GM18502 (cell line): ENCODE results near the gene ACER3.

Source experiments
- ATAC-seq: cut with Tn5 transposase; IDR thresholded peaks from one replicate; pipeline ENCODE4 v1.9.1; 2021; ENCODE audit warnings: mild to moderate bottlenecking; ENCODE audit not compliant: unreplicated experiment, poor library complexity

The ACER3 gene

DNA sequence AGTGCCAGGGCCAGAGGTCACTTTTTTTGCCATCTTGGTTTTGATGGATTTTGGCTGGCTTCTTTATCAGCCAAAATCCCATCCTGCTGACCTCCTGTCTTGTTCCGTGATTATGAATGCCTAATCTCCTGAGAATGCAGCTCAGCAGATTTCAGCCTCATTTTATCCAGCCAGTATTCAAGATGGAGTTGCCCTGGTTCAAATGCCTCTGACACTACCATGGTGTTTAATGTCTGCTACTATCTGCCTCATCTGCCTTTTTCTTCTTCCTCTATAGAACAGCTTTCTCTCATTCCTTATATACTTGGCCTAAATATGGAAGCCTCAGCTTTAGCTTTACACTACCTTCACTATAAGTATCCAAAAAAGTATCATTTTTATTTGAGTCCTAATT is 50.7 kb downstream of the ACER3 start:
- no peak for ATAC-seq

GRCh38 chr11:76916712-76917111 is 56.0 kb downstream of the ACER3 start:
- ATAC-seq, result no peak

DNA sequence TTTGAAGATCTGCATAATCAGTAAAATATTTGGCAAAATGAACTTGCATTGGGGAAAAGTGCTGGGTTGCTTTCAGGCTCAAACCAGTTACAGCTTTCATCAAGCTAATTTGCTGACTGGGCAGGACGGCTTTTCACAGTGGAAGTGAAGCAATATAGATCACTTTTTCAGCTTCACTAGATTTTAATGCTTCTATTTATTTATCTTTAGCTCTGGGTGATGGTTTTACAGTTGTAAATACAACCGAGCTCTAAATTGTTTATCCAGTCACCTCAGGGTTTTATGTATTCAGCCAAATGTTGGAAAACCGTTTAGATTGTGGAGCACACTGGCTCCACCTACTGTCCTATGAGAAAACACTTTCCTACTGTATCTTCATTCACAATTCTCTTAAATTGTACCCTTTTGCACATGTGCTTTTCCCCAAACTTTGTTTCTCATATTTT is 58.2 kb downstream of the ACER3 start:
- ATAC-seq, result no peak

GRCh38 chr11:76919467-76919866 is 58.7 kb downstream of the ACER3 start:
- no peak for ATAC-seq

DNA sequence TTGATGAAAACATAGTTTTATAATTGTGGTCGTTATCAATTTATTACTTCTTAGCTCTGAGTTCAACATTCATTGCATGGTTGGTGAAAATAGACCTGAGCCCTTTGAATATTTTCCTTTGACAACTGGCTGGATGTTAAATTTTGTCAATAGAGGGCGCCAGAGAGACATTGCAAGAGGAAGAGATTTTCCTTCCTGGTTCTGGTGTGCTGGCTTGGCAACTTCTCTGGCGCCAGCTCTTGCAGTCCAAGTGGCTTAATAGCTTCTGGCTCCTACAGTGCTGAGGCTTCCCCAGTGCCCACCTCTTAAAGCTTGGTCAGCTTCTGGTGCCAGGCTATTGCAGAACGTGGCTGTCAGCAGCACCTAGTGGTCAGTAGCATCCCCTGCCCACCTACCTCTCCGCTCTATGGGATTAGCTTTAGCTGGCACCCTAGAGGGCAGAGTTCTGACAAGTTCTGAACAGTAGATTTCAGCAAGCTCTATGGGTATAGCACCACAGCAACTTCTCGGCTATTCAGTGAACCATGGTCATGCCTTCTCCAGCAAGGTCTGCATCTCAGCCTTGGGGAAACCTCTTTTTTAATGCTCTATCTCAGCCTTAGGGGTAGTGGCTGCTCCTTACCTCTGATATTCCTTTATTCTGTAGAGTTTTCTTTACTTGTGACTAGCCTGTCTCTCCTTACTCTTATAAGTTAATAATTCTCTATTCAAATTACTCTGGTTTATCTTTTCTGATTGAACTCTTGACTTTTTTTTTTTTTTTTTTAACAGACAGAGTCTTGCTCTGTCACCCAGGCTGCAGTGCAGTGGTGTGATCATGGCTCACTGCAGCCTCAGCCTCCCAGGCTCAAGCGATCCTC is 59.4 kb downstream of the ACER3 start:
- peak; percentile 54 for ATAC-seq

DNA sequence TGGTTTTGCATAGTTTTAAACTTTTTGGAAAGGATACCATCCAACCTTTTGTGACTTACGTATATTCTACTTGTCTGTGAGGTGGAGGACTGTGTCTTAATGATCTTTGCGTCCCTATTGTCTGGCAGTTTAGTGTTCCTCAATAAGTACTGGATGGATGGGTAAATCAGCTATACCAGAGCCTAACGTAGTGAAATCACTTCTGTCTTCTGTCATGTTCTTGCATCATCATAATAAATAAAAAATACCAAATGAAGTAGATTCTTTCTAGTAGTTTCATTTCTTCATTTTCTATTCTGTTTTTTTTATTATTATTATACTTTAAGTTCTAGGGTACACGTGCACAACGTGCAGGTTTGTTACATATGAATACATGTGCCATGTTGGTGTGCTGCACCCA is 66.4 kb downstream of the ACER3 start:
- no peak for ATAC-seq

- ATAC-seq, result no peak
Observed at GRCh38 chr11:76935042-76935441, 74.3 kb downstream of the ACER3 start.

DNA sequence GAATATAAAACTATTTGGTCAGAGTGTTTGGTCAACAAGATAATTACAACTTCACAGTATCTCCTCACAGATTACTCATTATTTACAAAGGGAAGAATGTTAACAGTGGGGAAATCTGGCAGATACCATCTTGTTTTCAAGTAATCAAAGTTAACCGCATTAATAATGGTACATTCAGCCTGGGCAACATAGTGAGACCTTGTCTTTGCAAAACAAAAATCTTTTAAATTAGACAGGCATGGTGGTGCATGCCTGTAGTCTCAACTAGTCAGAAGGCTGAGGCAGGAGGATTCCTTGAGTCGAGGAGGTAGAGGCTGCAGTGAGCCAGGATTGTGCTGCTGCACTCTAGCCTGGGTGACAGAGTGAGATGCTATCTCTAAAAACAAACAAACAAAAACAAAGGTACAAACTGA is 78.5 kb downstream of the ACER3 start:
- ATAC-seq, result no peak

DNA sequence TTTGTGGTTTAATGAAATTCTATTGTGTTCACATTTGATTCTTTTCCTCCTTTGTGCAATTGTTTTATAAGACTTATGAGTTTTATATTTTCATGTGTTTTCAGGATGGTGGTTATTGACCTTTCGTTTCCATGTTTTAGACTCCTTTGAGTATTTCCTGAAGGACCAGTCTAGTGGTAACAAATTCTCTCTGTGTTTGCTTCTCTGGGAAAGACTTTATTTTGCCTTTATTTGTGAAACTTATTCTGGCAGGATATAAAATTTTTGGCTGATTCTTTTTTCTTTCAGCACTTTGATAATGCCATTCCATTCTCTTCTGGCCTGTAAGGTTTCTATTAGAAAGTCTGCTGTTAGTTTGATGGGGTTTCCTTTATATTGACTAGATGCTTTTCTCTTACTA is 83.5 kb downstream of the ACER3 start:
- no peak for ATAC-seq

GRCh38 chr11:76946223-76946622 is 85.5 kb downstream of the ACER3 start:
- no peak for ATAC-seq

- no peak for ATAC-seq
Observed at GRCh38 chr11:76947190-76947589, 86.5 kb downstream of the ACER3 start.

- ATAC-seq, result no peak
Observed at GRCh38 chr11:76947800-76948199, 87.1 kb downstream of the ACER3 start.

DNA sequence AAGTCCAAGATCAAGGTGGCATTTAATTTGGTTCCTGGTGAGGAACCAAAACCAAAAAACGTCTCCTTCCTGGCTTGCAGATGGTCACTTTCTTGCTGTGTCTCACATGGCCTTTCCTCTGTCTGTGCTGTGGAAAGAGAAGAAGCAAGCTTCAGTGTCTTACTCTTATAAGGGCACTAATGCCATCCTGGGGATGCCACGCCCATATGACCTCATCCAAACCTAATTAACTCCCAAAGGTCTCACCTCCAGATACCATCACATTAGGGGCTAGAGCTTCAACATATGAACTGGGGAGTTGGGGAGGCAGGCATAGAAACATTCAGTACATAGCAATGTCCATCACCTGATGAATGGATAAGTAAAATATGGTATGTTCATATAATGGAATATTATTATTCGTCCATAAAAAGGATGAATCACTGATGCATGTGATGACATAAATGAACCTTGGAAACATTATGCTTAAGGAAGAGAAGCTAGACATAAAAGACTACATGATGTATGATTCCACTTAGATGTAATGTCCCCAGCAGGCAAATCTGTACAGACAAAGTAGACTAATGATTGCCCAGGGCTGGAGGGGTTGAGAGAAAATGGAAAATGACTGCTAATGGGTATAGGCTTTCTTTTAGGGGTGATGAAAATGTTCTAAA is 94.9 kb downstream of the ACER3 start:
- no peak for ATAC-seq

- peak; percentile 88 for ATAC-seq
Observed at GRCh38 chr11:76962583-76963416, 102.1 kb downstream of the ACER3 start.

DNA sequence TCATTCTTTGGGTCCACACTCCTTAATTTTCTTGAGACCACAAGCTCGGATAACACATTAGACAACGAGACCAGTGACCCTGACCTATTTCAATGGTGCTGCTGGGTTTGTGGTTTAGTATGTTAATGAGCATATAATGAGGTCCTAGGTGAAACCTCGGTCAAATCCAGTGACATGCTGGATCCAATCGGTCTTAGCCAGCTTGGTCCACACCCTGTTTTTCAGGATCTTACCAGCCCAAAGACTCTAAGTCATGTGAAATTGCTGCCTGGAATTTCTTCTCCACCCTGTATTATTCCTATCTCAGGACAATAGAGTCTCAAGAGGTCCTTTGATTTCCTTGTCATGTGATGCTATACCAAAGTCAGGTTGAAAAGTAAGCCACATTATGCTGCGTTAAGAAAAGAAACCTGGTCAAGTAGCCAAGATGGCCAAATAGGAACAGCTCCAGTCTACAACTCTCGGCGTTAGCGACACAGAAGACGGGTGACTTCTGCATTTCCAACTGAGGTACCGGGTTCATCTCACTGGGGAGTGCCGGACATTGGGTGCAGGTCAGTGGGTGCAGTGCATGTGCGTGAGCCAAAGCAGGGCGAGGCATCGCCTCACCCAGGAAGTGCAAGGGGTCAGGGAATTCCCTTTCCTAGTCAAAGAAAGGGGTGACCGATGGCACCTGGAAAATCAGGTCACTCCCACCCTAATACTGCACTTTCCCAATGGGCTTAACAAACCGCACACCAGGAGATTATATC is 102.9 kb downstream of the ACER3 start:
- peak; percentile 20 for ATAC-seq

DNA sequence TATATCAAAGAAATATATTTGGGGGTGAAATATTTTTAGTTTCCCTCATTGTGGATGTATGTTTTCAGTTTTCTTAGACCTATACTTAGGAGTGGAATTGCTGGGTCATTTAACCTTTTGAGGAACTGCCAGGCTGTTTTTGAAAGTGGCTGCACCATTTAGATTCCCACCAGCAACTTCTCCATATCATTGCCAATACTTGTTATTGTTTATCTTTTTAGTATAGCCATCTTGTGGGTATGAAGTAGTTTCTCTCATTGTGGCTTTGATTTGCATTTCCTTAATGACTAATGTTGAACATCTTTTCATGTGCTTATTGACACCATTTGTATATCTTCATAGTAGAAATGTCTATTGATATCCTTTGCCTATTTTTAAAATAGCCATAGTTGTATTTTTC is 111.3 kb downstream of the ACER3 start:
- ATAC-seq, result no peak

GRCh38 chr11:76974179-76974891 is 113.6 kb downstream of the ACER3 start:
- no peak for ATAC-seq

- no peak for ATAC-seq
Observed at GRCh38 chr11:76975513-76975912, 114.8 kb downstream of the ACER3 start.

GRCh38 chr11:76977791-76978190 is 117.1 kb downstream of the ACER3 start:
- ATAC-seq, result no peak

- ATAC-seq, result no peak
Observed at GRCh38 chr11:76978239-76978638, 117.5 kb downstream of the ACER3 start.
